ENCODE measurements around the gene HERC6. TPM values are rescaled to one million over a fixed set of nuclear protein-coding genes. Genes with fewer than 3 reads are reported as not detected.

Gene HERC6
- total RNA-seq: 3.3 and 4.3 TPM in 2 replicates

GRCh38 chr4:88378691-88379559, at the start of gene HERC6:
Gene HERC6, plus strand, starts transcription at chr4:88378852. Its CDS starts 70 bp downstream, at chr4:88378922.

GRCh38 chr4:88456670-88457306, 78.1 kb downstream of the HERC6 start, which contains the start of gene HERC5:
Gene HERC5, plus strand, starts transcription at chr4:88457119. Its CDS starts 151 bp downstream, at chr4:88457270.

Other genes with a start within 250 kb of the HERC6 start
- 0.06 and 1.0 TPM in 2 replicates for gene ABCG2, start 220.2 kb upstream of the HERC6 start, total RNA-seq
- gene PPM1K, start 94.3 kb upstream of the HERC6 start, total RNA-seq: 9.3 and 16.2 TPM in 2 replicates
- gene HERC5, start 78.3 kb downstream of the HERC6 start, total RNA-seq: 0.25 and 1.2 TPM in 2 replicates
- gene PYURF, start 144.9 kb downstream of the HERC6 start, total RNA-seq: 77.7 and 83.0 TPM in 2 replicates
- gene HERC3, start 213.6 kb downstream of the HERC6 start, total RNA-seq: 5.5 and 10.2 TPM in 2 replicates